ENCODE measurements around the gene COL18A1. TPM values are rescaled to one million over a fixed set of nuclear protein-coding genes. Genes with fewer than 3 reads are reported as not detected.

The COL18A1 gene
- total and polyA plus RNA-seq, 2 donors (not counting 1 experiment from before 2014, with no cell fraction given): 15.6 to 24.7 TPM

- Mint-ChIP-seq H3K27ac (peak overlapping the region; percentile 26), H3K9me3 (ENCODE audit: insufficient read depth) (no peaks in the 10 kb centered on the region), H3K27me3 (peaks cover 13% of the 10 kb centered on the region), H3K4me3 (peak overlapping the region; percentile 66), H3K4me1 (peaks cover 6% of the 10 kb centered on the region)
- WGBS (ENCODE audit: insufficient coverage): 23% methylated on average over 58 of the region's 58 CpGs
- H2AFZ ChIP-seq (ENCODE audit: insufficient read depth, low read depth, low read length, poor library complexity, severe bottlenecking): peak overlapping the region; percentile 73
- H3K27ac ChIP-seq (ENCODE audit: low read length in 2 of 2): no peak overlapping the region
- no peaks in the 10 kb centered on the region for H3K36me3 ChIP-seq (replicated peaks in 1 of 2; ENCODE audit: control extremely low read depth in 1 of 2, control insufficient read depth in 1 of 2, extremely low read depth in 1 of 2, insufficient read depth in 2 of 2, low read length in 1 of 2)
- TF ChIP-seq CTCF (IDR thresholded peaks at IDR 0.05) (peak; percentile 96), EZH2 (IDR thresholded peaks at IDR 0.05; ENCODE audit: borderline replicate concordance, insufficient read depth, low read depth, low read length, poor library complexity, severe bottlenecking) (no peak)
- CTCF ChIA-PET: interaction anchor here (0.7 to 3.0 kb wide), 8 partner anchors 10 to 489 kb away, joined by 3 to 74 read pairs (median 4); no protein-coding TSS in a partner anchor
- peaks cover 0 to 27% (median 2%) of the 10 kb centered on the region in 4 experiments for H3K27me3 ChIP-seq (replicated peaks in 1 of 4; ENCODE audit: control extremely low read depth in 1 of 4, control insufficient read depth in 3 of 4, insufficient read depth in 4 of 4, low read length in 3 of 4)
- H4K20me1 ChIP-seq (ENCODE audit: control insufficient read depth, insufficient read depth, low read length, poor library complexity, severe bottlenecking): no peaks in the 10 kb centered on the region
- peak; percentile 89 for DNase-seq
- ATAC-seq (ENCODE audit: low read depth): peak; percentile 88
- H3K9ac ChIP-seq (ENCODE audit: low read length): peak overlapping the region; percentile 53
- POLR2A ChIA-PET: no interaction called here
- intact Hi-C loops (cut with micrococcal nuclease): loop anchor here (1.0 kb wide), 2 partner anchors 39 to 287 kb away; no protein-coding TSS in a partner anchor
- peaks cover 0 to 10% (median 0%) of the 10 kb centered on the region in 3 donors for H3K9me3 ChIP-seq (ENCODE audit: control extremely low read depth in 1 of 3, control insufficient read depth in 2 of 3, insufficient read depth in 1 of 3, low read length in 2 of 3)
- peak overlapping the region; percentile 77 for H3K4me2 ChIP-seq (replicated peaks; ENCODE audit: low read depth, low read length, poor library complexity, severe bottlenecking)
- no peaks in the 10 kb centered on the region for H3K79me2 ChIP-seq (ENCODE audit: control insufficient read depth, insufficient read depth, low read length)
- peak overlapping the region in 3 of 5 experiments; percentile 34 to 50 (median 39) for H3K4me3 ChIP-seq (ENCODE audit: control extremely low read depth in 1 of 5, extremely low read depth in 1 of 5, insufficient read depth in 1 of 5, low read depth in 2 of 5, low read length in 4 of 5)
- peaks cover 9 to 11% of the 10 kb centered on the region in 2 donors for H3K4me1 ChIP-seq (ENCODE audit: control insufficient read depth in 2 of 2, insufficient read depth in 2 of 2, low read length in 2 of 2)
Observed at GRCh38 chr21:45439161-45439872, 34.4 kb downstream of the COL18A1 start.
